HUES48 (cell line): Measurements from ENCODE around the gene GPR82.
"Not testable (repeated sequence)": the region's sequence is repeated elsewhere in the genome, so short reads cannot be mapped to it uniquely, and the experiment has no call there.

Experiments used
- H3K27ac ChIP-seq: one replicate; pipeline ENCODE4 v1.7.0; 2013; ENCODE audit warnings: low read depth, low read length, inconsistent platforms
- H3K27me3 ChIP-seq: 2 replicates; pipeline ENCODE4 v1.6.1; 2013; ENCODE audit warnings: mild to moderate bottlenecking, low read length; ENCODE audit not compliant: control insufficient read depth, insufficient read depth
- H3K36me3 ChIP-seq: 2 replicates; pipeline ENCODE4 v1.6.1; 2013; ENCODE audit warnings: low read length; ENCODE audit not compliant: control insufficient read depth, insufficient read depth
- H3K4me1 ChIP-seq: 2 replicates; pipeline ENCODE4 v1.6.1; 2013; ENCODE audit warnings: mild to moderate bottlenecking, low read length; ENCODE audit not compliant: control insufficient read depth, insufficient read depth
- H3K4me3 ChIP-seq: 2 replicates; pipeline ENCODE4 v1.5.1; 2013; ENCODE audit warnings: mild to moderate bottlenecking, low read depth, low read length
- H3K9ac ChIP-seq: 2 replicates; pipeline ENCODE4 v1.6.1; 2013; ENCODE audit warnings: mild to moderate bottlenecking, low read depth, low read length, moderate library complexity
- H3K9me3 ChIP-seq: 2 replicates; pipeline ENCODE4 v1.6.1; 2013; ENCODE audit warnings: low read length; ENCODE audit not compliant: control insufficient read depth, insufficient read depth

Gene GPR82

GRCh38 chrX:41723826-41724225, at the start of gene GPR82:
TSS of gene GPR82 (plus strand) at chrX:41724181. CDS start at chrX:41727027, 2,846 bp downstream.
- no peak within 1 kb of the TSS for H3K4me3 ChIP-seq
- H3K9me3 ChIP-seq, result peaks cover 10% of the 10 kb centered on the region; the same call in 1 of the 2 replicates
- H3K9ac ChIP-seq, result no peak within 1 kb of the TSS
- no peaks in the 10 kb centered on the region; the same call in 1 of the 2 replicates for H3K27me3 ChIP-seq
- H3K4me1 ChIP-seq, result no peaks in the 10 kb centered on the region
- no peak within 1 kb of the TSS for H3K27ac ChIP-seq
- H3K36me3 ChIP-seq, result no peaks in the 10 kb centered on the region

GRCh38 chrX:41676361-41676760, 47.6 kb upstream of the GPR82 start:
- not testable (repeated sequence) for H3K4me1 ChIP-seq, H3K36me3 ChIP-seq, H3K27me3 ChIP-seq, H3K27ac ChIP-seq, H3K9ac ChIP-seq, H3K9me3 ChIP-seq, H3K4me3 ChIP-seq

- H3K9me3 ChIP-seq, result no peaks in the 10 kb centered on the region
- H3K27me3 ChIP-seq, result no peaks in the 10 kb centered on the region
- H3K9ac ChIP-seq, result no peak overlapping the region
- H3K36me3 ChIP-seq, result no peaks in the 10 kb centered on the region
- no peak overlapping the region for H3K27ac ChIP-seq
- no peaks in the 10 kb centered on the region for H3K4me1 ChIP-seq
- no peak overlapping the region for H3K4me3 ChIP-seq
Observed at GRCh38 chrX:41677183-41678060, 46.6 kb upstream of the GPR82 start.

GRCh38 chrX:41684138-41684537, 39.8 kb upstream of the GPR82 start:
- Histone ChIP-seq H3K4me3 (no peak overlapping the region), H3K27me3 (no peaks in the 10 kb centered on the region), H3K36me3 (no peaks in the 10 kb centered on the region), H3K27ac (no peak overlapping the region), H3K9me3 (no peaks in the 10 kb centered on the region), H3K4me1 (no peaks in the 10 kb centered on the region), H3K9ac (no peak overlapping the region)

GRCh38 chrX:41684940-41685339, 39.0 kb upstream of the GPR82 start:
- Histone ChIP-seq H3K27me3 (no peaks in the 10 kb centered on the region), H3K27ac (no peak overlapping the region)

GRCh38 chrX:41686788-41687187, 37.2 kb upstream of the GPR82 start:
- Histone ChIP-seq H3K4me1 (no peaks in the 10 kb centered on the region), H3K27me3 (no peaks in the 10 kb centered on the region), H3K27ac (no peak overlapping the region), H3K9ac (no peak overlapping the region), H3K36me3 (no peaks in the 10 kb centered on the region), H3K9me3 (no peaks in the 10 kb centered on the region), H3K4me3 (no peak overlapping the region)

More at GRCh38 chrX:41684940-41685339, 39.0 kb upstream of the GPR82 start:
- H3K9ac ChIP-seq, result no peak overlapping the region
- H3K36me3 ChIP-seq, result no peaks in the 10 kb centered on the region
- H3K4me1 ChIP-seq, result no peaks in the 10 kb centered on the region
- no peaks in the 10 kb centered on the region for H3K9me3 ChIP-seq
- H3K4me3 ChIP-seq, result no peak overlapping the region

GRCh38 chrX:41688156-41688555, 35.8 kb upstream of the GPR82 start:
- H3K9me3 ChIP-seq, result no peaks in the 10 kb centered on the region
- no peaks in the 10 kb centered on the region for H3K4me1 ChIP-seq
- no peaks in the 10 kb centered on the region for H3K27me3 ChIP-seq
- H3K4me3 ChIP-seq, result no peak overlapping the region
- no peaks in the 10 kb centered on the region for H3K36me3 ChIP-seq
- no peak overlapping the region for H3K9ac ChIP-seq
- H3K27ac ChIP-seq, result no peak overlapping the region

GRCh38 chrX:41688835-41689234, 35.1 kb upstream of the GPR82 start, which contains the start of gene GPR34:
TSS of gene GPR34 (plus strand) at chrX:41688973. CDS start at chrX:41695634, 6,661 bp downstream.
- Histone ChIP-seq H3K4me1 (no peaks in the 10 kb centered on the region), H3K4me3 (no peak within 1 kb of the TSS), H3K9ac (no peak within 1 kb of the TSS), H3K9me3 (no peaks in the 10 kb centered on the region), H3K36me3 (no peaks in the 10 kb centered on the region), H3K27ac (no peak within 1 kb of the TSS), H3K27me3 (no peaks in the 10 kb centered on the region)

- Histone ChIP-seq H3K36me3 (no peaks in the 10 kb centered on the region), H3K27me3 (no peaks in the 10 kb centered on the region), H3K4me3 (no peak overlapping the region), H3K9me3 (no peaks in the 10 kb centered on the region), H3K9ac (no peak overlapping the region), H3K4me1 (no peaks in the 10 kb centered on the region), H3K27ac (no peak overlapping the region)
Observed at GRCh38 chrX:41689711-41690110, 34.3 kb upstream of the GPR82 start.

- Histone ChIP-seq H3K9me3 (no peaks in the 10 kb centered on the region), H3K4me3 (no peak overlapping the region), H3K27ac (no peak overlapping the region), H3K4me1 (no peaks in the 10 kb centered on the region), H3K27me3 (no peaks in the 10 kb centered on the region), H3K9ac (no peak overlapping the region), H3K36me3 (no peaks in the 10 kb centered on the region)
Observed at GRCh38 chrX:41692162-41692749, 31.7 kb upstream of the GPR82 start.

GRCh38 chrX:41693024-41693423, 31.0 kb upstream of the GPR82 start:
- Histone ChIP-seq H3K27ac (no peak overlapping the region), H3K9ac (no peak overlapping the region), H3K9me3 (no peaks in the 10 kb centered on the region), H3K4me3 (no peak overlapping the region), H3K27me3 (no peaks in the 10 kb centered on the region), H3K36me3 (no peaks in the 10 kb centered on the region), H3K4me1 (no peaks in the 10 kb centered on the region)
